K562 treated with DMSO at 1 percent for 48 hours (cell line): ENCODE results near the gene EFCAB7. TPM values are rescaled to one million over a fixed set of nuclear protein-coding genes. Genes with fewer than 3 reads are reported as not detected.

Experiments
- total RNA-seq: library from RNA; unstranded; fragments of 300-600 nt; gene quantifications from 2 replicates; pipeline ENCODE4 v1.2.3, GENCODE V29; 2022; ENCODE audit warnings: low replicate concordance; ENCODE audit errors: extremely low read depth

EFCAB7 gene
- not detected in 2 replicates for total RNA-seq

GRCh38 chr1:63522891-63523728, at the start of gene EFCAB7, which contains the start of gene ITGB3BP:
Gene EFCAB7, plus strand, starts transcription at chr1:63523525. Its CDS starts 2,048 bp downstream, at chr1:63525573.
Gene ITGB3BP, minus strand, starts transcription at chr1:63523225. Its CDS starts 92 bp downstream, at chr1:63523133.

DNA sequence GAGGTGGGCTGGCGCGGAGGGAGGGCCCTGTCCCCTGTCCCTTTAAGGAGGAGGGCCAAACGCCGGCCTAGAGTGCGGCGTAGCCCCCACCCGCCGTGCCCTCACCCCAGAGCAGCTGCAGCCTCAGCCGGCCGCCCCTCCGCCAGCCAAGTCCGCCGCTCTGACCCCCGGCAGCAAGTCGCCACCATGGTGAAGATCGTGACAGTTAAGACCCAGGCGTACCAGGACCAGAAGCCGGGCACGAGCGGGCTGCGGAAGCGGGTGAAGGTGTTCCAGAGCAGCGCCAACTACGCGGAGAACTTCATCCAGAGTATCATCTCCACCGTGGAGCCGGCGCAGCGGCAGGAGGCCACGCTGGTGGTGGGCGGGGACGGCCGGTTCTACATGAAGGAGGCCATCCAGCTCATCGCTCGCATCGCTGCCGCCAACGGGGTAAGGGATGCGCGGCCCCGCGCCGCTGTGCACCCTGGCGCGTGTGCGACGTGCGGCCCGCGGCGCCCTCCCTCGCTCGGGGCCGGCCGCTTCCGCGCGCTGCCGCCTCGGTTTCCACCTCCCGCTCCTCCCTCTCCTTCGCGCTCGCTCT, 70.1 kb downstream of the EFCAB7 start, which contains the start of gene PGM1:
PGM1 (plus strand) TSS at position 109 of the 583 bp plus-strand sequence; CDS start at position 187, 78 bp downstream.

Other genes starting within 250 kb of the EFCAB7 start
- gene FOXD3, start 201.0 kb upstream of the EFCAB7 start, total RNA-seq, result not detected in 2 replicates
- not detected in 2 replicates for gene ALG6, start 155.9 kb upstream of the EFCAB7 start, total RNA-seq
- gene ITGB3BP, start 300 bp upstream of the EFCAB7 start, total RNA-seq, result not detected in 2 replicates
- gene PGM1, start 69.9 kb downstream of the EFCAB7 start, total RNA-seq, result not detected in 2 replicates